ENCODE data around the gene LRP11. TPM values are rescaled to one million over a fixed set of nuclear protein-coding genes. Genes with fewer than 3 reads are reported as not detected.

Gene LRP11
- total RNA-seq, 1 experiment from 2014 or later, result 17.7 TPM

DNA sequence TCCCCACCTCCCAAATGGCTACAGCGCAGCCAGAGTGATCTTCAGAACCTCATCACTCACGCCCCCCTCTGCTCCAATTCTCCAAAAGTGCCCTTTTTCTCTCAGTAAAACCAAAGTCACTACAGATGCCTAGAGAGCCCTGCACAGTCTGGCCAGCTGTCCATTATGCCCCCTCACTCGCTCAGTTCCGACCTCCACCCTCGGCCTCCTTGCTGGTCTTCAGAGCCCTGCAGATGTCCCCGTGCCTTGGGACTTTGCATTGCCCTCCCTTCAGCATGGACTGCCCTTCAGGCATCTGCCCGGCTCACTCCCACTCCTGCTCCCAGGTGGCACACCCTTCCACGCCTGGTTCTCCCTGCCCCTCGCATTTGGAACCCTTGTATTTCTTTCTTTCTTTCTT is 34.8 kb upstream of the LRP11 start:
- Histone ChIP-seq H3K4me1 (no peaks in the 10 kb centered on the region), H3K36me3 (ENCODE audit: control insufficient read depth, insufficient read depth, low read length) (no peaks in the 10 kb centered on the region), H3K9me3 (no peaks in the 10 kb centered on the region), H3K4me3 (ENCODE audit: low read depth, low read length) (no peak overlapping the region), H3K27me3 (replicated peaks; ENCODE audit: control insufficient read depth, insufficient read depth, low read length) (no peaks in the 10 kb centered on the region)
- POLR2A ChIA-PET, result no interaction called here
- H3K9me3 Mint-ChIP-seq (ENCODE audit: unreplicated experiment), result no peaks in the 10 kb centered on the region
- DNase-seq, result no peak
- peaks cover 14% of the 10 kb centered on the region for H3K27me3 Mint-ChIP-seq (ENCODE audit: insufficient read depth, unreplicated experiment)
- no TSS peak for BruUV-seq (replicated peaks)
- CTCF ChIA-PET, result interaction anchor here (0.6 to 0.8 kb wide), 3 partner anchors 35 to 60 kb away, joined by 3 read pairs; partner anchors contain the start of gene LRP11
- intact Hi-C loops (cut with micrococcal nuclease; ENCODE audit: unreplicated experiment), result no loop called here
- H3K4me1 Mint-ChIP-seq (ENCODE audit: low read depth, unreplicated experiment), result no peaks in the 10 kb centered on the region
- no peak overlapping the region for H3K4me3 Mint-ChIP-seq (ENCODE audit: unreplicated experiment)
- H3K27ac Mint-ChIP-seq (ENCODE audit: unreplicated experiment), result no peak overlapping the region
- TF ChIP-seq, protein P1, sequence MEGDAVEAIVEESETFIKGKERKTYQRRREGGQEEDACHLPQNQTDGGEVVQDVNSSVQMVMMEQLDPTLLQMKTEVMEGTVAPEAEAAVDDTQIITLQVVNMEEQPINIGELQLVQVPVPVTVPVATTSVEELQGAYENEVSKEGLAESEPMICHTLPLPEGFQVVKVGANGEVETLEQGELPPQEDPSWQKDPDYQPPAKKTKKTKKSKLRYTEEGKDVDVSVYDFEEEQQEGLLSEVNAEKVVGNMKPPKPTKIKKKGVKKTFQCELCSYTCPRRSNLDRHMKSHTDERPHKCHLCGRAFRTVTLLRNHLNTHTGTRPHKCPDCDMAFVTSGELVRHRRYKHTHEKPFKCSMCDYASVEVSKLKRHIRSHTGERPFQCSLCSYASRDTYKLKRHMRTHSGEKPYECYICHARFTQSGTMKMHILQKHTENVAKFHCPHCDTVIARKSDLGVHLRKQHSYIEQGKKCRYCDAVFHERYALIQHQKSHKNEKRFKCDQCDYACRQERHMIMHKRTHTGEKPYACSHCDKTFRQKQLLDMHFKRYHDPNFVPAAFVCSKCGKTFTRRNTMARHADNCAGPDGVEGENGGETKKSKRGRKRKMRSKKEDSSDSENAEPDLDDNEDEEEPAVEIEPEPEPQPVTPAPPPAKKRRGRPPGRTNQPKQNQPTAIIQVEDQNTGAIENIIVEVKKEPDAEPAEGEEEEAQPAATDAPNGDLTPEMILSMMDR (IDR thresholded peaks at IDR 0.05; ENCODE audit: insufficient read depth in 1 of 2, low read depth in 1 of 2, low read length in 1 of 2, severe bottlenecking in 1 of 2, unreplicated experiment in 1 of 2), result no peak
- no peaks in the 10 kb centered on the region for H3K36me3 Mint-ChIP-seq (ENCODE audit: insufficient read depth, unreplicated experiment)

DNA sequence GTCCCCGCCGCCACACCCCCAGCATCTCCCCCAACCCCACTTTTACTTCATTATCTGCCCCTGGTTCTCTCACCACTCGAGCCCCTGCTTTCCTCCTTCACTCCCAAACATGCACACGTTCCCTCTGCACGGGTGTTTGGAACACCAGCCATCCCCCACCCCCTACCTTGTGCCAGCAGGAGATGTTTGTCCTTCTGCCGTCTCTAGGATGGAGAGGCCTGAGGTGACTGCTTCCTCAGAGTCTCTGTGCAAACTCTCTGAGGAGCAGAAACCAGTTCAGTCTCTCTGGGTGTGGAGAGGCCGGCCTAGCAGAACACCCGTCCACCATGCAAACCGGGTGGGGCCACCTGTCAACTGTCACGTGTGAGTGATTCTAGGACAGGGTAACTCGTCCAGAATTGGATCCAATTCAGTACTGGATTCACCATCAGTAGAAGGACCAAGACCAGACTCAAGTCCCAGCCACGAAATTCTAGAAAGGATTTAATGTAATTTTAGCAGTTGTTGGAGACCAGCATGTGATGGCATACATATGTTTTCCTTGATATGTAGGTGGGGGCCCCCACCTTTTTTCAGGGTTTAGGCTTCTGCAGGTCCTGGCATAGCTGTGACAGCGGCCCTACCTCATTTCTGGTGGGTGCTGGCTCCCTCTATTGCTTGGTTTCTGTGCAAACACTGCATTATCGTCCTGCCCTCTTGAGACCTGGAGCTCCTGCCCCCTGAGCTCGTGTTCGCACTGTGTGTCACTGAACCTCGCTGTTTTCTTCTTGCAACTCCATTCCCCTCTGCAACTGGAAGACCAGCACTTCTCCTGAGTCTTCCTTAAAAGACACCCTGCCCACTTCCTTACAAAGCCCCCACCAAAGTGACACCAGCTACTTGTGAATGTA is 33.9 kb upstream of the LRP11 start, which contains the start of gene RAET1E:
RAET1E (minus strand) TSS at position 259 of the 890 bp plus-strand sequence. CDS start 7,212 bp downstream, outside the sequence.
- no peak within 1 kb of the TSS for H3K4me3 Mint-ChIP-seq (ENCODE audit: unreplicated experiment)
- no peak for DNase-seq
- H3K36me3 Mint-ChIP-seq (ENCODE audit: insufficient read depth, unreplicated experiment), result no peaks in the 10 kb centered on the region
- TF ChIP-seq, protein P1 (IDR thresholded peaks at IDR 0.05; ENCODE audit: insufficient read depth in 1 of 2, low read depth in 1 of 2, low read length in 1 of 2, severe bottlenecking in 1 of 2, unreplicated experiment in 1 of 2), result peak in 1 of 2 experiments; percentile 3
- CTCF ChIA-PET, result interaction anchor here (0.6 to 0.8 kb wide), 2 partner anchors 58 to 60 kb away, joined by 3 read pairs; no protein-coding TSS in a partner anchor
- intact Hi-C loops (cut with micrococcal nuclease; ENCODE audit: unreplicated experiment), result loop anchor here (1.0 kb wide), 1 partner anchor 64 kb away; no protein-coding TSS in a partner anchor
- BruUV-seq (replicated peaks), result no TSS peak
- Histone ChIP-seq H3K4me1 (no peaks in the 10 kb centered on the region), H3K4me3 (ENCODE audit: low read depth, low read length) (no peak within 1 kb of the TSS), H3K36me3 (ENCODE audit: control insufficient read depth, insufficient read depth, low read length) (no peaks in the 10 kb centered on the region), H3K27me3 (replicated peaks; ENCODE audit: control insufficient read depth, insufficient read depth, low read length) (no peaks in the 10 kb centered on the region), H3K9me3 (no peaks in the 10 kb centered on the region)
- H3K9me3 Mint-ChIP-seq (ENCODE audit: unreplicated experiment), result no peaks in the 10 kb centered on the region
- peaks cover 14% of the 10 kb centered on the region for H3K27me3 Mint-ChIP-seq (ENCODE audit: insufficient read depth, unreplicated experiment)
- POLR2A ChIA-PET, result no interaction called here
- no peaks in the 10 kb centered on the region for H3K4me1 Mint-ChIP-seq (ENCODE audit: low read depth, unreplicated experiment)
- no peak within 1 kb of the TSS for H3K27ac Mint-ChIP-seq (ENCODE audit: unreplicated experiment)

DNA sequence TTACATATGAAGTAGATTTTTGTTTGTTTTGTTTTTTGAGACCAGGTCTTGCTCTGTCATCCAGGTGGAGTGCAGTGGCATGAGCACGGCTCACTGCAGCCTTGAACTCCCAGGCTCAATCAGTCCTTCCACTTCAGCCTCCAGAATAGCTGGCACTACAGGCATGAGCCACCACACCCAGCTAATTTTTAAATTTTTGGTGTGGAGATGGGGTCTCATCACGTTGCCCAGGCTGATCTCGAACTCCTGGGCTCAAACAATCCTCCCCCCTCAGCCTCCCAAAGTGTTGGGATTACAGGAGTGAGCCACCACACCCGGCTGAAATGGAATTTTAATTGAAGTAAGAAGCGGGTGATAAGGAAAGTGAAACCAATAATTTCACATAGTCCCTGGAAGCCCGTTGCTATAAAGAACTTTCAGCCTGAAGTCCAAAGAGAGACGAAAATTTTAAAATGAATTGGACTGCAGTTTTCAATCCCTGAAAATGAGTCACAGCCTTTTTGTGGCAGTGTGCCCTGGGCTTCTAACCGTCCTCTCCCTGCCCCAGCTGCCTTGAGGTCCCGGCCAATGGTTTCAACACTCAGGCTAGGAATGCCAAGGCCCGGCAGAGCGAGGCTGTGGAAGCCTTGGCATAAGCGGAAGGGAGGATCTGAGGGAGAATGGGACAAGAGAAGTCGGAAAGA is 33.0 kb upstream of the LRP11 start:
- BruUV-seq (replicated peaks), result no TSS peak
- no peak for DNase-seq

More for the DNA sequence above, 33.0 kb upstream of the LRP11 start:
- H3K36me3 Mint-ChIP-seq (ENCODE audit: insufficient read depth, unreplicated experiment), result no peaks in the 10 kb centered on the region
- no peak overlapping the region for H3K4me3 Mint-ChIP-seq (ENCODE audit: unreplicated experiment)
- H3K27me3 Mint-ChIP-seq (ENCODE audit: insufficient read depth, unreplicated experiment), result peaks cover 11% of the 10 kb centered on the region
- Histone ChIP-seq H3K9me3 (no peaks in the 10 kb centered on the region), H3K27me3 (replicated peaks; ENCODE audit: control insufficient read depth, insufficient read depth, low read length) (no peaks in the 10 kb centered on the region), H3K36me3 (ENCODE audit: control insufficient read depth, insufficient read depth, low read length) (no peaks in the 10 kb centered on the region), H3K4me3 (ENCODE audit: low read depth, low read length) (no peak overlapping the region), H3K4me1 (no peaks in the 10 kb centered on the region)
- ChIA-PET CTCF (no interaction called here), POLR2A (no interaction called here)
- intact Hi-C loops (cut with micrococcal nuclease; ENCODE audit: unreplicated experiment), result loop anchor here (1.0 kb wide), 1 partner anchor 63 kb away; no protein-coding TSS in a partner anchor
- TF ChIP-seq, protein P1 (IDR thresholded peaks at IDR 0.05; ENCODE audit: insufficient read depth in 1 of 2, low read depth in 1 of 2, low read length in 1 of 2, severe bottlenecking in 1 of 2, unreplicated experiment in 1 of 2), result no peak
- no peaks in the 10 kb centered on the region for H3K9me3 Mint-ChIP-seq (ENCODE audit: unreplicated experiment)
- H3K27ac Mint-ChIP-seq (ENCODE audit: unreplicated experiment), result no peak overlapping the region
- no peaks in the 10 kb centered on the region for H3K4me1 Mint-ChIP-seq (ENCODE audit: low read depth, unreplicated experiment)
